ENCODE measurements around the gene NSUN4.
A peak's percentile ranks its signal among the peaks of the same experiment; 100 is the strongest.

The NSUN4 gene

DNA sequence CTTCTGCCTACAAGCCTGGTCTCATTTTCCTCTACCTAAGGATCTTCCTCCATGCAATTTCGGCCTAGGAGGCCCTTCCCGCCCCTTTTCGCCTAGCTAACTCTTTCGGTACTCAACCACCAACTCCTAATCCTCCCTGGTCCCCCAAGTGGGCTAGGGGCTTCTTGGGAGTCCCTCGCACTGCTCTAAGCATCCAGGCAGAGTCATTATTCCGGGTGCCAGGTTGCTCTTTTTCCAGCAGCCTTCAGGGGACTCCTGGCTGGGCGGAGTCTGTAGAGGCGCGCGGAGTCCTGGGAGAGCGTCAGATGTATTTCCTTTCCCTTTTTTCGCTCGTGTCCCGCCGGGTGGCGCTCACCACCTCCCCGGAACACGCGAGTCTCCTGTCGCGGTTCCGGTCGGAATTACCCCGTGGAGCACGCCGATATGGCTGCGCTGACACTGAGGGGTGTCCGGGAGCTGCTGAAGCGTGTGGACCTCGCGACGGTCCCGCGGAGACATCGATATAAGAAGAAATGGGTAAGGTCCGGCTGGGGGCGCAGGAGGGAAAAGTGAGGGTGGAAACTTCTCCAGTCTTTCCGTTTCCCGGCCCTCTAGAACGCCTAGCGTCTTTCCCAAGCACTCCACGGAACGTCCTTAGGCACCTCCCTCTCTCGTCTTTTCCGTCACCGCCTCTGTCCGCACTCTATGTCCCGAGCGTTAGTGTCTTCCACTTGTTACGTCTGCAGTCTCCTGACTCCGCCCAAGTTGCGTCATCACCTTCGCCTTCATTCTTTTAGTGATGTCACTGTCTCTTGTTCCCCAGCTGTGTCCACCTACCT, at the start of gene NSUN4:
TSS of gene NSUN4 (plus strand) at position 404 of the 818 bp plus-strand sequence. CDS start at position 424, 20 bp downstream.
- Histone ChIP-seq H3K27me3 (ENCODE audit: insufficient read depth, low read length, poor library complexity) (no peaks in the 10 kb centered on the region), H2AFZ (ENCODE audit: low read depth, low read length) (peak within 1 kb of the TSS; percentile 96), H3K27ac (ENCODE audit: low read length) (peak within 1 kb of the TSS; percentile 99), H3K4me3 (ENCODE audit: low read depth in 1 of 2, low read length in 2 of 2) (peak within 1 kb of the TSS; percentile 82 to 87), H3K9ac (ENCODE audit: low read depth, low read length) (peak within 1 kb of the TSS; percentile 93), H3K36me3 (ENCODE audit: insufficient read depth, low read length) (peaks cover 42% of the 10 kb centered on the region), H3K79me2 (ENCODE audit: insufficient read depth, low read length) (peaks cover 50% of the 10 kb centered on the region), H4K20me1 (ENCODE audit: insufficient read depth, low read length) (peaks cover 33% of the 10 kb centered on the region), H3K4me1 (ENCODE audit: insufficient read depth, low read length) (peaks cover 42% of the 10 kb centered on the region), H3K4me2 (ENCODE audit: insufficient read depth, low read length) (peak within 1 kb of the TSS; percentile 99), H3K9me3 (ENCODE audit: insufficient read depth, low read length, severe bottlenecking) (no peaks in the 10 kb centered on the region)
- peak; percentile 92 for DNase-seq
- ATAC-seq (ENCODE audit: insufficient read depth, low read depth), result peak; percentile 94
- TF ChIP-seq EZH2 (IDR thresholded peaks at IDR 0.05; ENCODE audit: borderline replicate concordance, low read depth, low read length, severe bottlenecking), result no peak
- TF ChIP-seq, protein P1, sequence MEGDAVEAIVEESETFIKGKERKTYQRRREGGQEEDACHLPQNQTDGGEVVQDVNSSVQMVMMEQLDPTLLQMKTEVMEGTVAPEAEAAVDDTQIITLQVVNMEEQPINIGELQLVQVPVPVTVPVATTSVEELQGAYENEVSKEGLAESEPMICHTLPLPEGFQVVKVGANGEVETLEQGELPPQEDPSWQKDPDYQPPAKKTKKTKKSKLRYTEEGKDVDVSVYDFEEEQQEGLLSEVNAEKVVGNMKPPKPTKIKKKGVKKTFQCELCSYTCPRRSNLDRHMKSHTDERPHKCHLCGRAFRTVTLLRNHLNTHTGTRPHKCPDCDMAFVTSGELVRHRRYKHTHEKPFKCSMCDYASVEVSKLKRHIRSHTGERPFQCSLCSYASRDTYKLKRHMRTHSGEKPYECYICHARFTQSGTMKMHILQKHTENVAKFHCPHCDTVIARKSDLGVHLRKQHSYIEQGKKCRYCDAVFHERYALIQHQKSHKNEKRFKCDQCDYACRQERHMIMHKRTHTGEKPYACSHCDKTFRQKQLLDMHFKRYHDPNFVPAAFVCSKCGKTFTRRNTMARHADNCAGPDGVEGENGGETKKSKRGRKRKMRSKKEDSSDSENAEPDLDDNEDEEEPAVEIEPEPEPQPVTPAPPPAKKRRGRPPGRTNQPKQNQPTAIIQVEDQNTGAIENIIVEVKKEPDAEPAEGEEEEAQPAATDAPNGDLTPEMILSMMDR (IDR thresholded peaks at IDR 0.05; ENCODE audit: borderline replicate concordance, extremely low read depth, low read length, poor library complexity, severe bottlenecking), result peak; percentile 93

DNA sequence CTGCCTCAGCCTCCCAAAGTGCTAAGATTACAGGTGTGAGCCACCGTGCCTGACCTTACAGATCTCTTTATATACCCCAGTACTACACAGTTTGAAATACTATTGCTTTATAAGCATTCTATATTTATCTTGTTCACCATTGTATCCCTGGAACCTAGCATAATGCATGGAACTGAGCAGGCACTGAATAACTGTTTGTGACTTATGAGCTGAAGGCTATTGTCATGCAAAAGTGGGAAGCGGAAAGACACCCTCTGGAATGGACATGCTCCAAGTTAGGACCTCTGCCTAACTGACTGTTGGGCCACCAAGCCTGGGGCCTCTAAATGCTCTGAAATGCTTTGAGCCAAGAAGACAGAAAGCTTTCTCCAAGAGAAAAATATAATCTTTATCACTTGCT, 45.3 kb upstream of the NSUN4 start:
- TF ChIP-seq, protein P1 (IDR thresholded peaks at IDR 0.05; ENCODE audit: borderline replicate concordance, extremely low read depth, low read length, poor library complexity, severe bottlenecking), result no peak
- TF ChIP-seq EZH2 (IDR thresholded peaks at IDR 0.05; ENCODE audit: borderline replicate concordance, low read depth, low read length, severe bottlenecking), result no peak
- Histone ChIP-seq H4K20me1 (ENCODE audit: insufficient read depth, low read length) (peaks cover 14% of the 10 kb centered on the region; the same call in 1 of the 2 replicates), H3K9me3 (ENCODE audit: insufficient read depth, low read length, severe bottlenecking) (no peaks in the 10 kb centered on the region), H3K9ac (ENCODE audit: low read depth, low read length) (no peak overlapping the region), H3K27ac (ENCODE audit: low read length) (no peak overlapping the region), H3K27me3 (ENCODE audit: insufficient read depth, low read length, poor library complexity) (no peaks in the 10 kb centered on the region), H3K4me2 (ENCODE audit: insufficient read depth, low read length) (no peak overlapping the region), H3K79me2 (ENCODE audit: insufficient read depth, low read length) (peaks cover 36% of the 10 kb centered on the region), H3K4me1 (ENCODE audit: insufficient read depth, low read length) (peaks cover 3% of the 10 kb centered on the region), H2AFZ (ENCODE audit: low read depth, low read length) (no peak overlapping the region), H3K36me3 (ENCODE audit: insufficient read depth, low read length) (peaks cover 59% of the 10 kb centered on the region), H3K4me3 (ENCODE audit: low read depth in 1 of 2, low read length in 2 of 2) (no peak overlapping the region)
- ATAC-seq (ENCODE audit: insufficient read depth, low read depth) (no peak), DNase-seq (no peak)

- no peak overlapping the region for H3K9ac ChIP-seq (ENCODE audit: low read depth, low read length)
- no peak overlapping the region for H2AFZ ChIP-seq (ENCODE audit: low read depth, low read length)
- peaks cover 16% of the 10 kb centered on the region for H3K4me1 ChIP-seq (ENCODE audit: insufficient read depth, low read length)
- H4K20me1 ChIP-seq (ENCODE audit: insufficient read depth, low read length), result peaks cover 14% of the 10 kb centered on the region; the same call in 1 of the 2 replicates
- TF ChIP-seq EZH2 (IDR thresholded peaks at IDR 0.05; ENCODE audit: borderline replicate concordance, low read depth, low read length, severe bottlenecking), result no peak
- TF ChIP-seq, protein P1 (IDR thresholded peaks at IDR 0.05; ENCODE audit: borderline replicate concordance, extremely low read depth, low read length, poor library complexity, severe bottlenecking), result no peak
- ATAC-seq (ENCODE audit: insufficient read depth, low read depth) (no peak), DNase-seq (no peak)
- no peak overlapping the region for H3K4me3 ChIP-seq (ENCODE audit: low read depth in 1 of 2, low read length in 2 of 2)
- no peak overlapping the region for H3K27ac ChIP-seq (ENCODE audit: low read length)
- peaks cover 65% of the 10 kb centered on the region for H3K79me2 ChIP-seq (ENCODE audit: insufficient read depth, low read length)
- H3K36me3 ChIP-seq (ENCODE audit: insufficient read depth, low read length), result peaks cover 57% of the 10 kb centered on the region
- H3K4me2 ChIP-seq (ENCODE audit: insufficient read depth, low read length), result no peak overlapping the region
- H3K27me3 ChIP-seq (ENCODE audit: insufficient read depth, low read length, poor library complexity), result no peaks in the 10 kb centered on the region
- no peaks in the 10 kb centered on the region for H3K9me3 ChIP-seq (ENCODE audit: insufficient read depth, low read length, severe bottlenecking)
These were observed 42.2 kb upstream of the NSUN4 start for GRCh38 chr1:46298387-46298786.

Measured in DND-41 (cell line).